HL-60 (cell line): ENCODE results near the gene JUN.

Experiments used
- CTCF ChIP-seq: IDR thresholded peaks from one replicate; pipeline ENCODE4 v1.5.1; 2011; ENCODE audit warnings: low read length, control low read depth, inconsistent platforms; ENCODE audit not compliant: insufficient read depth
- GABPA ChIP-seq: IDR thresholded peaks from 2 replicates; pipeline ENCODE4 v1.6.1; 2012; ENCODE audit warnings: low read depth
- POLR2AphosphoS5 ChIP-seq: IDR thresholded peaks from 2 replicates; pipeline ENCODE4 v1.6.1; 2012; ENCODE audit warnings: low read depth
- SPI1 ChIP-seq: IDR thresholded peaks from 2 replicates; pipeline ENCODE4 v1.6.1; 2012; ENCODE audit warnings: low read depth, mild to moderate bottlenecking, borderline replicate concordance

GRCh38 chr1:58768971-58769808 is 14.7 kb downstream of the JUN start:
- TF ChIP-seq POLR2AphosphoS5, result no peak
- TF ChIP-seq CTCF, result peak; percentile 50
- no peak for TF ChIP-seq SPI1
- no peak for TF ChIP-seq GABPA
